Kasumi-1 (cell line): ENCODE measurements around the gene MYOD1.

Source experiments
- DNase-seq, 2 experiments: peaks; one replicate each; lab custom pipeline; 2025; lab: John Stamatoyannopoulos, UW

The MYOD1 gene

DNA sequence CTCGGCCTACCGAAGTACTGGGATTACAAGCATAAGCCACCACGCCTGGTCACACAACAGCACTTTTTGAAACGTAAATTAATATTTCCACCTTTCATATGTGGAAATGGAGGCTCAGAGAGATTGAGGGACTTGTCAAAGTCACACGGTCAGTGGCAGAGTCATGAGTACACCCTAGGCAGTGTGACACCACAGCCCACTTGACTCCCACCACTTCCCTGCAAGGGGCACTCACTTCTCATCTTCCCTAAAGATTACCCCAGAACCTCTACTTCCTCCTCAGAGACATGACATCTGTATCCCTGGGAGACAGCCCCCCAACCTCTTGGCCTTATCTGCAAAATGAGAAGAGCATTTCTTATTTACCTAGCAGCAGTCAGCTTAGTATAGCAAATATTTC, 16.5 kb upstream of the MYOD1 start:
- no peak for DNase-seq

GRCh38 chr11:17703951-17704350, 15.4 kb upstream of the MYOD1 start:
- no peak for DNase-seq

GRCh38 chr11:17707830-17708229, 11.5 kb upstream of the MYOD1 start:
- no peak for DNase-seq

DNA sequence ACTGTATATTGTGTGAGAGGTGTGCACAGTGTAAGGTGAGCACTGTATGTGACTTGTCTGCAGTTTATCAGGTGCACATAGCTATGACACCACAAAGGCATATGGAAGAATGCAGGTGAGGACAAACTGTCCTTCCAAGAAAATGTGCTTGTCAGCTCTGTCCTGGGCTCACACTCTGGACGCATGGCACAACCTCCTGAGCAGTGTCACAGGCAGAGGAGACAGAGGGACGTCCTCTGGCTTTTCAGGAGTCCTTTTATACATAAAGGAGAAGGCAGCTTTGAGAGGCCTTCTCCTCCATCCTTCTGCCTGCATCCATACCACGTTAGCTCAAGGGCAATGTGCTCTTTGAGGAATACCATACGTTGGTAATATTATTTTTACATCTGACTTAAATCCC, 7.5 kb upstream of the MYOD1 start:
- DNase-seq = no peak

DNA sequence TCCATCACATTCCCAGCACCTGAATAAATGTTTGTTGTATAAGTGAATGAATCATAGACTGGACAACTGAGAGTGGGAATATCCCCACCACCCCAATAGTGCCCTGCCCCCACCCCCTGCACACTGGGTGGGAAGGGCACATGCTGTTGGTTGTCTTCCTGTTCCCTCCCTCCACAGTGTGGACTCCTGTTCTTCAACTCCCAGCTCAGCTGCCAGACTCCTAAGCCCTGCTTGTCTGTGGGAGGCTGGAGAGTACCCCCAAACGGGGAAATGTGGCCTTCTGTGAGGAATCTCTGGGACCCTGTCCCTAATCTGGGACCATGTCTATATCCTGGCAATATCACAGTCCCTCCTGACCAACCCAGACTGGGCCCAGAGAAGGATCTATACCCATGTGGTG, 5.5 kb upstream of the MYOD1 start:
- no peak for DNase-seq

DNA sequence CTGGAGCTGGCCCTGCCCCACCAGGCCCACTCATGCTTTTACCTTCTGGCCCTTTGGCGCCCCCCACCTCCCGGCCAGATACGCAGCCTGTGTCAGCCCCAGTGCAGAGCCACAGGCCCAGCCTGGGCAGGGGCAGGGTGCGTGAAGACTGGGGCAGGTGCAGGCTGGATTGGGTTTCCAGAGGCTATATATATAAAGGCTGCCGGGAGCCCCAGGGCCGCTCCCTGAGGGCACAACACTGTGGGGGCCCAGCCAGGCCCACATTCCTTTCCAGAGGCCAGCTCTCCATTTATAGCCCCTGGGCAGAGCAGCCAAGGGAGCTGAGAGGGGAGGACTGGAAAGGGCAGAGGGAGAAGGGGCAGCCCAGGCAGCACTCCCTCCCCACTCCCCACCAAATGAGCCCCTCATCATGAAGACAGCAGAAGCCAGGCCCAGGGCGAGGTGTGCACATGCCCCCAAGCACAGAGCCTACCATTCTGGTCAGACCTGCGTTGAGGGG, 5.0 kb upstream of the MYOD1 start:
- DNase-seq = no peak

GRCh38 chr11:17714870-17715269, 4.5 kb upstream of the MYOD1 start:
- no peak for DNase-seq

GRCh38 chr11:17716807-17717206, 2.6 kb upstream of the MYOD1 start:
- no peak for DNase-seq

DNA sequence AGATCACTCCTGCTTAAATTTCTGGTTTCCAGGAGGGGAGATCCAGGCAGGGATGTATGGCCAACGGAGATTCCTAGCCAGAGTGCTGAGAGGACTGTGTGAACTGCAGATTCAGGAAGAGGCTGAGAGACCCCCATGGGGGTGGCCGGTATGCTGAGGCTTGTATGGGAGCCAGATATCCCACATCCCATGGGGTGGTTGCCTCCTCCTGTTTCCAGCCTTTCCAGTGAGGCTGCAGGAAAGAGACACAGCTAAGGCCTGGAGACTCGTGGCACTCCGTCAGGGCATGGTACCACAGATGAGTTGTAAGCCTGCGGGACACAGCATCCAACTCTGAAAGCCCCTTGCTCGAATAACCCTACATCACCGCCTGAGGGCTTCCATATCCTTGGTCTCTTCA, 1.4 kb upstream of the MYOD1 start:
- DNase-seq = no peak

- DNase-seq = no peak
These were observed 835 bp upstream of the MYOD1 start for GRCh38 chr11:17718510-17718962.

DNA sequence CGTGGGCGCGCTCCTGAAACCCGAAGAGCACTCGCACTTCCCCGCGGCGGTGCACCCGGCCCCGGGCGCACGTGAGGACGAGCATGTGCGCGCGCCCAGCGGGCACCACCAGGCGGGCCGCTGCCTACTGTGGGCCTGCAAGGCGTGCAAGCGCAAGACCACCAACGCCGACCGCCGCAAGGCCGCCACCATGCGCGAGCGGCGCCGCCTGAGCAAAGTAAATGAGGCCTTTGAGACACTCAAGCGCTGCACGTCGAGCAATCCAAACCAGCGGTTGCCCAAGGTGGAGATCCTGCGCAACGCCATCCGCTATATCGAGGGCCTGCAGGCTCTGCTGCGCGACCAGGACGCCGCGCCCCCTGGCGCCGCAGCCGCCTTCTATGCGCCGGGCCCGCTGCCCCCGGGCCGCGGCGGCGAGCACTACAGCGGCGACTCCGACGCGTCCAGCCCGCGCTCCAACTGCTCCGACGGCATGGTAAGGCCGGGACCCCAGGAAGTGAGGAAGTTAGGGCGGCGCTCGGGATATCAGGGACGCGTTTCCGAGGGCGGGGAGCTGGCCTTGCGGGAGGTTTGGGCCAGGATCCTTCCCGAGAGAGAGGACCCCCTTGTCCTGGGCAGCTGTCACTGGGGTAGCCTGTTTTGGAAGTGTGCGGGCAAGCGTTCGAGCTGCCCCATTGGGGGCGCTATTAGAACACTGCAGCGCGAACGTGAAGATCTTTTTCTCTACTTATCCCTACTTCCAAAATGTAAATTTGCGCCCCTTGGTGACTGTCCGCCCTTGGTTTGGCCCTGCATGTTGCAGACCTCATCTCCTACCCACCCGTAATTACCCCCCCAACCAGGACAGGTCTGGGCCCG, 796 bp downstream of the MYOD1 start:
- no peak for DNase-seq

DNA sequence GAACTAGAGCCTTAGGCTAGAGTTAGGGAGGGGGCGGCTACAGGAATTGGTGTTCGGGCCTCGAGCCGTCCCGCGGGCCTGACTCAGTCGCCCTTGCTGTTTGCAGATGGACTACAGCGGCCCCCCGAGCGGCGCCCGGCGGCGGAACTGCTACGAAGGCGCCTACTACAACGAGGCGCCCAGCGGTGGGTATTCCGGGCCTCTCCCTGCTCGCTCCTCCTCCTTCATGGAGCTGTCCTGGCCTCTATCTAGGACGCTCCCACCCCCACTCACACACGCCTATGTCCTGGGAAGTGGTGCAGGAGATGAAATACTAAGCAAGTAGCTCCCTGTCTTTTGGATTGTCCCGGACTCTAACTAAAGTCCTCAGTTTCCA, 1.4 kb downstream of the MYOD1 start:
- no peak for DNase-seq

GRCh38 chr11:17721242-17721999, 2.0 kb downstream of the MYOD1 start:
- no peak for DNase-seq

DNA sequence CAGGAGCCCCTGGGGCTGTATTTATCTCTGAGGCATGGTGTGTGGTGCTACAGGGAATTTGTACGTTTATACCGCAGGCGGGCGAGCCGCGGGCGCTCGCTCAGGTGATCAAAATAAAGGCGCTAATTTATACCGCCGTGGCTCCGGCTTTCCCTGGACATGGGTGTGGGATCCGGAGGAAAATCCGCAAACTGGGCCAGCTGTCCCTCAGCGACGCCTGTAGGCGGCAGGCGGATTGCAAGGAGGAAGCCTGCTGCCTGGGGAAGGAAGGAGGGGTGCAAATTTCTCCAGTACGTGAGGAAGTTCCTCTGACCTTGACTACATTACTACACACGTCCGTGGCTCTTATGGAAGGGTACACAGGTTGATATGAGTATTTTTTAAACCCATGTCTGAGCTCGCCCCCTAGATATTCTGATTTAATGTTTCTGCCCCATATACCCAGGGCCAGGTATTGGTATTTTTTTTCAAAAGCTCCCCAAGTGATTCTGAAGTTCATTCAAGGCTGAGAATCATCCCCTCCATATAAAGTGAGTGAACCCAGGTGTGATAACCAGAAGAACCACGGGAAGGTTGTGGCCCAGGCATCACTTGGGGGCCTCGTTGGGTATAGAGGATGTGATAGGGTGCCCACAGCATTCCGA, 2.8 kb downstream of the MYOD1 start:
- DNase-seq = no peak

DNA sequence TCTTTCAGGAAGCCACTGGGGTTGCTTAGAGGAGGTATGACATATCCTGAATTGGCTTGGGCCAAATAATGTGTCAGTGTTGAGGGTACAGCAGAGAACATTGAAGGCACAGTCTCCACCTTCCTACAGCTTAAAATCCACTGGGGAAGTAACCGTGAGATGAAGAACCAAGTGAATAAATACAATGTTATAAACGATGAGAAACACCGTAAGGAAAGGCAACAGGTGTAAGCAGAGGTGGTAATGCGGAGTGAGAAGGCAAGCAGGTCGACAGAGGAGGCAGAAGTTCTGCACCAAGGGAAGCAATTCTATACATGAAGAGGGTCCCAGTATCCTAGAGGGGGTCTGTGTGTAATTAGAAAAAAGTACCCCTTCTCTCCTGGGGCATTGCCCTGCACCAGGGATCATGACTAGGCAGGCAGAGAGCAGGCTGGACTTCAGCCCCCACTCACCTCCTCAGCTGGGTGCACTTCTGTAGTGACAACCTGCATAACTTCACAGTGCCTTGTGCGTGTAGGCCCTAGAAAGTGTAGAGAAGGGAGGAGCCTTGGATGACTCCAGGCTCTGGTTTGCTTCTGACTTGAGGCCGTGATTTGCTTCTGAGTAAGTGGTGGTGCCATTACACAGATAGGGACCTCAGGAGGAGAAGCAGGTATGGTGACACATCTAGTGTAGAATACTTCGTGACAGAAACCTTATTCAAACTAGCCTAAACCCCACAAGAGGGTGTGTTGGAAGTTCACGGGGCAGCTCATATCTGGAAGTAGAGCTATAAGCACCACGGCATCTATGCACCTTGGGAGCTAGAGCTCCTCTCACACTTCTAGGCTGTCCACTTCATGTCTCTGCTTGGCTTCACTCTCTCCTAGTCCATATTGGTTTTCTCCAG, 4.9 kb downstream of the MYOD1 start:
- DNase-seq = no peak

GRCh38 chr11:17725174-17725573, 5.8 kb downstream of the MYOD1 start:
- DNase-seq = no peak

DNA sequence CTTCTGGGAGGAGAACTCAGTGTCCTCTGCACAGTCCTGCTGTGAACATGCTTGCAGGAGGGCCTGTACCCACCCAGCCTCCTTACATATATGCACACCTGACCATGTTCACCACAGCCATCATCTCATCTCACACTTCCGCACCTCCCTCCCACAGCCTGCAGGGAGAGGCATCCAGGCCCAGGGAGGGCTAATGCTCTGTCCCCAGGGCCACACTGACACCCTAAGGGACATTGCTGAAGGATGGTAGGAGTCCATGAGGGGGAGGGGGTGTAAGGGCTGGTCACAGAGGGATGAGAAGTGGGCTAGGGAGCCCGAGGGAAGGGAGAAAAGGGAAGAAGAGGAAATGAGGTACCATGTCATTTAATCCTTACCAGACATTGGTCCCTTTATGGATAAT, 10.8 kb downstream of the MYOD1 start:
- DNase-seq = no peak

GRCh38 chr11:17730608-17731462, 11.5 kb downstream of the MYOD1 start:
- peak; percentile 39 to 62 for DNase-seq

DNA sequence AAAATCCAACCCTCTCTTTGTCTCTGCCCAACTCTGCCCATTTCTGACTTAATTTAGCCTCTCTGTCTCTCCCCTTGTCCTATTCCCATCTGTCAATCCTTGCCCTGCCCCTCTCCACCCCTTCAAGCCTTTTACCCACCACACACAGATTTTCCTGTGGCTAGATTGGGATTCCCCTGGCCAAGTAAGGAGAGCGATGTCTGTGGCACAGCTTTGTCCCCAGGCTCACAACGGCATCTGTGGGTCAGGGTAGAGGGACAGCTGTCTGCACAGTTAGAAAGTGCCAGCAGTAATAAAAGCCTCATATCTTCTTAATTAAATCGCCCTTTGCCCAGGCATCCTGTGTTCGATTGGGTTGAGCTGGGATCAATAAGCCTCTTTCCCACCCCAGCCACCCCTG, 13.9 kb downstream of the MYOD1 start:
- DNase-seq = no peak

- DNase-seq = no peak
These were observed 15.1 kb downstream of the MYOD1 start, which contains the start of gene KCNC1 for GRCh38 chr11:17734418-17734911. TSS of gene KCNC1 (plus strand) at chr11:17734781. CDS start at chr11:17736003, 1,222 bp downstream.
